SK-N-SH (cell line): Measurements from ENCODE around the gene BICC1. TPM values are rescaled to one million over a fixed set of nuclear protein-coding genes. Genes with fewer than 3 reads are reported as not detected.

Experiments
- CTCF ChIA-PET: fragments of 300-600, 350-600 bp; formaldehyde crosslinking; extraction: SDS; loops from one replicate; lab custom pipeline; 2021; lab: Yijun Ruan, JAX
- POLR2A ChIA-PET: fragments of 350-600 bp; sonication (Branson Sonifier 250); formaldehyde crosslinking; extraction: SDS; loops from one replicate; lab custom pipeline; 2020; ENCODE audit warnings: antibody characterized with exemption, inconsistent platforms; lab: Yijun Ruan, JAX
- DNase-seq: peaks from one replicate; pipeline ENCODE4 v3.0.0; 2012
- H2AFZ ChIP-seq: fragments of 200-600 bp; sonication (generic); 2 replicates; pipeline ENCODE4 v1.8.1; 2016; ENCODE audit warnings: antibody characterized with exemption, mild to moderate bottlenecking, low read depth
- H3F3A ChIP-seq: fragments of 200-600 bp; sonication (generic); replicated peaks from 2 replicates; pipeline ENCODE3; 2016; ENCODE audit warnings: antibody characterized with exemption, mild to moderate bottlenecking; ENCODE audit not compliant: insufficient read depth
- H3K27ac ChIP-seq, 2 experiments: fragments of 200-500 bp in 1 of 2; fragments of 200-600 bp in 1 of 2; sonication (Bioruptor generic) in 1 of 2; sonication (generic), shearing (Covaris generic) in 1 of 2; 2 replicates each; pipeline versions ENCODE4 v1.5.1 to v1.6.1; 2014 to 2016; ENCODE audit warnings: low read depth in 2 of 2, inconsistent platforms in 1 of 2, low read length in 1 of 2, mild to moderate bottlenecking in 1 of 2, mixed read lengths in 1 of 2
- H3K27me3 ChIP-seq: fragments of 200-600 bp; sonication (generic), shearing (Covaris generic); 2 replicates; pipeline ENCODE4 v1.6.1; 2016; ENCODE audit warnings: mixed run types; ENCODE audit not compliant: insufficient read depth
- H3K36me3 ChIP-seq, 2 experiments: fragments of 200-500 bp in 1 of 2; fragments of 200-600 bp in 1 of 2; sonication (Bioruptor generic) in 1 of 2; sonication (generic) in 1 of 2; replicated peaks in 1 of 2; 2 replicates each; pipeline versions ENCODE3 to v1.5.1; 2014 to 2016; ENCODE audit warnings: low read length in 1 of 2, mild to moderate bottlenecking in 1 of 2; ENCODE audit not compliant: insufficient read depth in 2 of 2, control insufficient read depth in 1 of 2
- H3K4me1 ChIP-seq, 2 experiments: fragments of 200-500 bp in 1 of 2; fragments of 200-600 bp in 1 of 2; sonication (Bioruptor generic) in 1 of 2; sonication (generic), shearing (Covaris generic) in 1 of 2; 2 replicates each; pipeline versions ENCODE4 v1.5.1 to v1.6.1; 2014 to 2016; ENCODE audit warnings: low read depth in 1 of 2, low read length in 1 of 2, mixed run types in 1 of 2; ENCODE audit not compliant: insufficient read depth in 2 of 2, control insufficient read depth in 1 of 2
- H3K4me2 ChIP-seq: fragments of 200-600 bp; sonication (generic), shearing (Covaris generic); 2 replicates; pipeline ENCODE4 v1.6.1; 2017; ENCODE audit warnings: mixed run types
- H3K4me3 ChIP-seq, 2 experiments: fragments of 200-500 bp in 1 of 2; fragments of 200-600 bp in 1 of 2; sonication (Bioruptor generic) in 1 of 2; sonication (generic), shearing (Covaris generic) in 1 of 2; 2 replicates each; pipeline versions ENCODE4 v1.5.1 to v1.8.1; 2014 to 2016; ENCODE audit warnings: low read depth in 2 of 2, inconsistent platforms in 1 of 2, low read length in 1 of 2, mild to moderate bottlenecking in 1 of 2, mixed read lengths in 1 of 2, moderate library complexity in 1 of 2
- H3K79me2 ChIP-seq: fragments of 200-600 bp; sonication (generic); 2 replicates; pipeline ENCODE4 v1.8.1; 2017; ENCODE audit warnings: mild to moderate bottlenecking; ENCODE audit not compliant: insufficient read depth
- H3K9ac ChIP-seq: fragments of 200-600 bp; sonication (generic); 2 replicates; pipeline ENCODE4 v1.6.1; 2017; ENCODE audit warnings: mixed run types
- H3K9me2 ChIP-seq: fragments of 200-600 bp; sonication (generic); 2 replicates; pipeline ENCODE4 v1.6.1; 2017; ENCODE audit warnings: mixed run types
- H3K9me3 ChIP-seq: fragments of 200-600 bp; sonication (generic); 2 replicates; pipeline ENCODE4 v1.6.1; 2017; ENCODE audit warnings: mixed run types, mild to moderate bottlenecking, moderate library complexity
- H4K20me1 ChIP-seq: fragments of 200-600 bp; sonication (generic); 2 replicates; pipeline ENCODE4 v1.6.1; 2017; ENCODE audit warnings: mild to moderate bottlenecking, mixed run types; ENCODE audit not compliant: insufficient read depth
- CHD2 ChIP-seq: fragments of 150-350 bp; IDR thresholded peaks from 2 replicates; pipeline ENCODE4 v1.6.1; 2018; ENCODE audit warnings: low read length; ENCODE audit not compliant: partially characterized antibody
- CTCF ChIP-seq: fragments of 200-600 bp; sonication (generic); IDR thresholded peaks from 2 replicates; pipeline ENCODE4 v1.6.1; 2017; ENCODE audit warnings: antibody characterized with exemption, mild to moderate bottlenecking, moderate library complexity
- ELF1 ChIP-seq: IDR thresholded peaks from 2 replicates; pipeline ENCODE4 v1.4.0; 2012
- EP300 ChIP-seq, 2 experiments: IDR thresholded peaks; 2 replicates each; pipeline versions ENCODE4 v1.4.0 to v1.6.1; 2012; ENCODE audit warnings: borderline replicate concordance in 1 of 2, low read depth in 1 of 2, low read length in 1 of 2
- EZH2phosphoT487 ChIP-seq: fragments of 200-600 bp; sonication (generic); IDR thresholded peaks from 2 replicates; pipeline ENCODE4 v1.6.1; 2017; ENCODE audit warnings: low read depth, mixed run types, mild to moderate bottlenecking, antibody characterized with exemption, moderate library complexity, borderline replicate concordance
- FOXJ3 ChIP-seq: sonication (generic); formaldehyde crosslinking; IDR thresholded peaks from 2 replicates; pipeline ENCODE4 v1.5.1; 2020; ENCODE audit warnings: mild to moderate bottlenecking, missing genetic modification reagents
- IRF3 ChIP-seq: fragments of 150-350 bp; IDR thresholded peaks from 2 replicates; pipeline ENCODE4 v1.6.1; 2016; ENCODE audit warnings: mild to moderate bottlenecking, low read depth, low read length
- JUND ChIP-seq: IDR thresholded peaks from 2 replicates; pipeline ENCODE4 v1.4.0; 2012
- MEF2A ChIP-seq: IDR thresholded peaks from 2 replicates; pipeline ENCODE4 v1.4.0; 2012; ENCODE audit warnings: low read depth, borderline replicate concordance
- MXI1 ChIP-seq: IDR thresholded peaks from 2 replicates; pipeline ENCODE4 v1.6.1; 2012; ENCODE audit warnings: mild to moderate bottlenecking, low read depth, low read length, improper control_type of control experiment
- NFIC ChIP-seq: IDR thresholded peaks from 2 replicates; pipeline ENCODE4 v1.4.0; 2012; ENCODE audit warnings: borderline replicate concordance
- PBX3 ChIP-seq: IDR thresholded peaks from 2 replicates; pipeline ENCODE4; 2012
- RFX5 ChIP-seq: IDR thresholded peaks from 2 replicates; pipeline ENCODE4 v1.6.1; 2012; ENCODE audit warnings: mild to moderate bottlenecking, improper control_type of control experiment, low read length
- SIN3A ChIP-seq: IDR thresholded peaks from 2 replicates; pipeline ENCODE4 v1.6.1; 2012; ENCODE audit warnings: low read depth, mild to moderate bottlenecking, low read length, moderate library complexity, borderline replicate concordance
- SMC3 ChIP-seq: IDR thresholded peaks from 2 replicates; pipeline ENCODE4 v1.6.1; 2012; ENCODE audit warnings: low read depth, low read length, improper control_type of control experiment
- TCF12 ChIP-seq: IDR thresholded peaks from 2 replicates; pipeline ENCODE4 v1.4.0; 2012
- USF1 ChIP-seq: IDR thresholded peaks from 2 replicates; pipeline ENCODE4 v1.4.0; 2012; ENCODE audit warnings: low read depth, borderline replicate concordance
- YY1 ChIP-seq: IDR thresholded peaks from 2 replicates; pipeline ENCODE4 v1.4.0; 2012; ENCODE audit warnings: low read depth, mild to moderate bottlenecking
- ZBTB33 ChIP-seq: IDR thresholded peaks from 2 replicates; pipeline ENCODE4 v1.4.0; 2012; ENCODE audit warnings: low read depth, borderline replicate concordance
- WGBS: methylation state at CpG from one replicate; pipeline ENCODE4 v1.1.6; 2017; ENCODE audit warnings: low lambda C conversion rate; 5-methylcytosine and 5-hydroxymethylcytosine counted together
- polyA plus RNA-seq, 3 experiments: library from polyadenylated mRNA; depleted of rRNA; stranded (reverse); fragments of >200 nt; gene quantifications; 2 replicates each; pipeline ENCODE4 v1.2.3, GENCODE V29; 2012
- TF ChIP-seq, protein P1 (sequence below): fragments of 150-350 bp; IDR thresholded peaks from 2 replicates; pipeline ENCODE4 v1.6.1; 2017; ENCODE audit warnings: antibody characterized with exemption, low read length, low read depth, borderline replicate concordance

The BICC1 gene
- polyA plus RNA-seq, 1 of the 3 experiments (the other 2 are of a cell fraction), result 1.5 TPM

- ChIA-PET POLR2A (no interaction called here), CTCF (interaction anchor here (3.0 kb wide), 1 partner anchor 52 kb away, joined by 10 read pairs; no protein-coding TSS in a partner anchor)
- Histone ChIP-seq H3K4me2 (no peak overlapping the region), H2AFZ (no peak overlapping the region), H3K27ac (no peak overlapping the region), H4K20me1 (peaks cover 8% of the 10 kb centered on the region; the same call in 1 of the 2 replicates), H3K4me1 (peaks cover 5% of the 10 kb centered on the region in 2 experiments; a peak in 3 of 4 replicates), H3K27me3 (no peaks in the 10 kb centered on the region), H3K79me2 (0 out of 2 replicates have a peak, but pooled peaks cover 12% of the 10 kb centered on the region), H3K36me3 (no peaks in the 10 kb centered on the region), H3K9me3 (no peaks in the 10 kb centered on the region), H3K4me3 (no peak overlapping the region), H3F3A (peaks cover 17% of the 10 kb centered on the region), H3K9me2 (no peaks in the 10 kb centered on the region), H3K9ac (no peak overlapping the region)
- 94% methylated on average over 9 of the region's 14 CpGs for WGBS
- DNase-seq, result no peak
- TF ChIP-seq USF1 (no peak), ZBTB33 (no peak), RFX5 (no peak), EZH2phosphoT487 (no peak), ELF1 (no peak), FOXJ3 (CRISPR knock-in tag) (no peak), CHD2 (no peak), PBX3 (no peak), NFIC (no peak), CTCF (no peak), SIN3A (no peak), MEF2A (no peak), TCF12 (no peak), IRF3 (no peak), EP300 (IDR thresholded peaks at IDR 0.05; ENCODE audit: borderline replicate concordance in 1 of 2, low read depth in 1 of 2, low read length in 1 of 2) (no peak), MXI1 (no peak), SMC3 (no peak), JUND (no peak), YY1 (no peak)
- TF ChIP-seq, protein P1, sequence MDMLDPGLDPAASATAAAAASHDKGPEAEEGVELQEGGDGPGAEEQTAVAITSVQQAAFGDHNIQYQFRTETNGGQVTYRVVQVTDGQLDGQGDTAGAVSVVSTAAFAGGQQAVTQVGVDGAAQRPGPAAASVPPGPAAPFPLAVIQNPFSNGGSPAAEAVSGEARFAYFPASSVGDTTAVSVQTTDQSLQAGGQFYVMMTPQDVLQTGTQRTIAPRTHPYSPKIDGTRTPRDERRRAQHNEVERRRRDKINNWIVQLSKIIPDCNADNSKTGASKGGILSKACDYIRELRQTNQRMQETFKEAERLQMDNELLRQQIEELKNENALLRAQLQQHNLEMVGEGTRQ, result no peak
Measured at GRCh38 chr10:58588673-58589265, 76.1 kb downstream of the BICC1 start.
